K562 (cell line): ENCODE data around the gene GADD45GIP1. TPM values are rescaled to one million over a fixed set of nuclear protein-coding genes. Genes with fewer than 3 reads are reported as not detected.
A peak's percentile ranks its signal among the peaks of the same experiment; 100 is the strongest.

ENCODE experiments used
- GABPA ChIP-seq: fragments of 200-800 bp; sonication (Bioruptor generic); conservative IDR thresholded peaks from 2 replicates; pipeline ENCODE4 v1.6.1; 2016; ENCODE audit warnings: low read depth, missing genetic modification characterization, missing compliant biosample characterization
- HDAC1 ChIP-seq, 2 experiments: fragments of 450-650 bp; IDR thresholded peaks; 2 replicates each; pipeline ENCODE4 v1.6.1; 2016 to 2017; ENCODE audit warnings: inconsistent platforms in 1 of 2, mild to moderate bottlenecking in 1 of 2, moderate library complexity in 1 of 2
- HDAC6 ChIP-seq: IDR thresholded peaks from 2 replicates; pipeline ENCODE4 v1.6.1; 2012; ENCODE audit warnings: low read depth, mild to moderate bottlenecking, control low read depth, inconsistent platforms, low read length, moderate library complexity
- LARP7 ChIP-seq: fragments of 450-650 bp; IDR thresholded peaks from 2 replicates; pipeline ENCODE4 v1.6.1; 2016
- NRF1 ChIP-seq, 2 experiments: fragments of 450-650 bp; IDR thresholded peaks in 1 of 2; conservative IDR thresholded peaks in 1 of 2; 2 replicates each; pipeline ENCODE4 v1.6.1; 2014; ENCODE audit warnings: mild to moderate bottlenecking in 2 of 2
- RBM14 ChIP-seq: fragments of 200-400 bp; formaldehyde crosslinking; IDR thresholded peaks from 2 replicates; pipeline ENCODE4 v1.6.1; 2018; ENCODE audit warnings: low read depth, mild to moderate bottlenecking, low read length, moderate library complexity, borderline replicate concordance; ENCODE audit not compliant: insufficient read depth
- STAT5B ChIP-seq: fragments of 250-450 bp; sonication (Bioruptor Pico); IDR thresholded peaks from 2 replicates; pipeline ENCODE4 v1.8.0; 2021; ENCODE audit warnings: mild to moderate bottlenecking, inconsistent platforms
- STAT6 ChIP-seq: sonication (generic); formaldehyde crosslinking; IDR thresholded peaks from 2 replicates; pipeline ENCODE4 v1.8.1; 2023; ENCODE audit warnings: mild to moderate bottlenecking, missing genetic modification reagents
- TBP ChIP-seq: optimal IDR thresholded peaks from 2 replicates; pipeline ENCODE3; 2011; ENCODE audit warnings: low read depth, low read length, improper control_type of control experiment
- TEAD4 ChIP-seq, 2 experiments: sonication (generic) in 1 of 2; formaldehyde crosslinking in 1 of 2; IDR thresholded peaks; 2 replicates each; pipeline versions ENCODE4 v1.6.1 to v1.8.0; 2012 to 2022; ENCODE audit warnings: borderline replicate concordance in 1 of 2, inconsistent platforms in 1 of 2, low read length in 1 of 2, mild to moderate bottlenecking in 1 of 2, missing genetic modification reagents in 1 of 2
- THRB ChIP-seq: fragments of 450-650 bp; formaldehyde crosslinking; conservative IDR thresholded peaks from 2 replicates; pipeline ENCODE4 v1.4.0; 2022; ENCODE audit warnings: mild to moderate bottlenecking, missing genetic modification characterization
- XRCC4 ChIP-seq: IDR thresholded peaks from one replicate; pipeline ENCODE4 v1.6.1; 2011; ENCODE audit not compliant: insufficient read depth, insufficient read length; ENCODE audit errors: extremely low read depth
- ZBTB49 ChIP-seq: sonication (generic); formaldehyde crosslinking; IDR thresholded peaks from 2 replicates; pipeline ENCODE4 v1.8.0; 2022; ENCODE audit warnings: missing genetic modification reagents, mild to moderate bottlenecking, borderline replicate concordance
- ZNF311 ChIP-seq: fragments of 250-450 bp; sonication (Bioruptor Pico); IDR thresholded peaks from 2 replicates; pipeline ENCODE4 v1.4.0; 2020; ENCODE audit warnings: mild to moderate bottlenecking, moderate library complexity
- polyA plus RNA-seq, 8 experiments: library from polyadenylated mRNA; depleted of rRNA in 4 of 8; stranded (reverse) in 5 of 8; unstranded in 3 of 8; fragments of >200 nt; fragmentation: Nextera tagmentation in 2 of 8; fragmentation: Illumina TruSeq in 1 of 8; extraction: Ambion mirVana in 2 of 8; extraction: Trizol in 1 of 8; gene quantifications; 2 replicates each; pipeline versions ENCODE4 v1.2.1 to v1.2.3, GENCODE V29; 2011 to 2014; ENCODE audit warnings: inconsistent platforms in 1 of 8, missing spikeins in 1 of 8
- total RNA-seq, 7 experiments: library from RNA; depleted of rRNA in 6 of 7; stranded (reverse); fragments of >200 nt in 6 of 7; fragmentation: Illumina TruSeq in 2 of 7; extraction: Trizol in 2 of 7; gene quantifications; 2 replicates each; pipeline versions ENCODE4 v1.2.1 to v1.2.3, GENCODE V29; 2011 to 2021; ENCODE audit warnings: low replicate concordance in 1 of 7
- TF ChIP-seq, protein P1 (sequence below): IDR thresholded peaks from 2 replicates; pipeline ENCODE4 v1.6.1; 2012; ENCODE audit warnings: low read depth, low read length, improper control_type of control experiment, borderline replicate concordance
- TF ChIP-seq, protein P2 (sequence below): fragments of 450-650 bp; IDR thresholded peaks from 2 replicates; pipeline ENCODE4 v1.6.1; 2017; ENCODE audit warnings: mild to moderate bottlenecking, moderate library complexity

GADD45GIP1 gene
- total and polyA plus RNA-seq, 9 of the 15 experiments (the other 6 are each of a cell fraction or from before 2014, with no cell fraction given) = 5.1 to 161 (median 29.2) TPM

GRCh38 chr19:12983542-12984142 is 26.6 kb upstream of the GADD45GIP1 start (continued):
- TF ChIP-seq, protein P1, sequence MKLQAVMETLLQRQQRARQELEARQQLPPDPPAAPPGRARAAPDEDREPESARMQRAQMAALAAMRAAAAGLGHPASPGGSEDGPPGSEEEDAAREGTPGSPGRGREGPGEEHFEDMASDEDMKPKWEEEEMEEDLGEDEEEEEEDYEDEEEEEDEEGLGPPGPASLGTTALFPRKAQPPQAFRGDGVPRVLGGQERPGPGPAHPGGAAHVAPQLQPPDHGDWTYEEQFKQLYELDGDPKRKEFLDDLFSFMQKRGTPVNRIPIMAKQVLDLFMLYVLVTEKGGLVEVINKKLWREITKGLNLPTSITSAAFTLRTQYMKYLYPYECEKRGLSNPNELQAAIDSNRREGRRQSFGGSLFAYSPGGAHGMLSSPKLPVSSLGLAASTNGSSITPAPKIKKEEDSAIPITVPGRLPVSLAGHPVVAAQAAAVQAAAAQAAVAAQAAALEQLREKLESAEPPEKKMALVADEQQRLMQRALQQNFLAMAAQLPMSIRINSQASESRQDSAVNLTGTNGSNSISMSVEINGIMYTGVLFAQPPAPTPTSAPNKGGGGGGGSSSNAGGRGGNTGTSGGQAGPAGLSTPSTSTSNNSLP = no peak
- TF ChIP-seq HDAC1 (IDR thresholded peaks at IDR 0.05) (no peak; a peak in 1 of 4 replicates), TBP (no peak), ZNF311 (CRISPR knock-in tag) (0 out of 2 replicates have a peak, but pooled peaks have one; percentile 17), ZBTB49 (CRISPR knock-in tag) (no peak), STAT6 (CRISPR knock-in tag) (no peak), GABPA (tag) (no peak), RBM14 (no peak), TEAD4 (IDR thresholded peaks at IDR 0.05; ENCODE audit: low read length) (no peak), TEAD4 (CRISPR knock-in tag; IDR thresholded peaks at IDR 0.05; ENCODE audit: borderline replicate concordance) (no peak), STAT5B (CRISPR knock-in tag) (no peak), THRB (no peak; the same call in 1 of the 2 replicates), HDAC6 (no peak), NRF1 (conservative IDR thresholded peaks at IDR 0.05 in 1 of 2, IDR thresholded peaks at IDR 0.05 in 1 of 2) (no peak; a peak in 1 of 4 replicates), XRCC4 (no peak), LARP7 (no peak; the same call in 1 of the 2 replicates)
- TF ChIP-seq, protein P2, sequence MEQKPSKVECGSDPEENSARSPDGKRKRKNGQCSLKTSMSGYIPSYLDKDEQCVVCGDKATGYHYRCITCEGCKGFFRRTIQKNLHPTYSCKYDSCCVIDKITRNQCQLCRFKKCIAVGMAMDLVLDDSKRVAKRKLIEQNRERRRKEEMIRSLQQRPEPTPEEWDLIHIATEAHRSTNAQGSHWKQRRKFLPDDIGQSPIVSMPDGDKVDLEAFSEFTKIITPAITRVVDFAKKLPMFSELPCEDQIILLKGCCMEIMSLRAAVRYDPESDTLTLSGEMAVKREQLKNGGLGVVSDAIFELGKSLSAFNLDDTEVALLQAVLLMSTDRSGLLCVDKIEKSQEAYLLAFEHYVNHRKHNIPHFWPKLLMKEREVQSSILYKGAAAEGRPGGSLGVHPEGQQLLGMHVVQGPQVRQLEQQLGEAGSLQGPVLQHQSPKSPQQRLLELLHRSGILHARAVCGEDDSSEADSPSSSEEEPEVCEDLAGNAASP = no peak
